Transverse colon (tissue), 4 donors: ENCODE results near the gene VPS8. TPM values are rescaled to one million over a fixed set of nuclear protein-coding genes. Genes with fewer than 3 reads are reported as not detected.

Experiments used
- DNase-seq: peaks from one replicate; pipeline ENCODE4 v3.0.0-alpha.2; 2019
- H3K27ac ChIP-seq, 4 donors: fragments of 200-600 bp; sonication (generic); 2 replicates each; pipeline ENCODE4 v1.5.1; 2016 to 2018; ENCODE audit warnings: inconsistent platforms in 4 of 4
- H3K27me3 ChIP-seq: fragments of 200-600 bp; sonication (generic); 2 replicates; pipeline ENCODE4 v1.5.1; 2017; ENCODE audit warnings: inconsistent platforms
- H3K36me3 ChIP-seq, 4 donors: fragments of 200-600 bp; sonication (generic); 2 replicates each; pipeline ENCODE4 v1.5.1; 2017 to 2019; ENCODE audit warnings: inconsistent platforms in 4 of 4
- H3K4me1 ChIP-seq, 4 donors: fragments of 200-600 bp; sonication (generic); 2 replicates each; pipeline ENCODE4 v1.5.1; 2017 to 2020; ENCODE audit warnings: inconsistent platforms in 4 of 4
- H3K4me3 ChIP-seq, 4 donors: fragments of 200-600 bp; sonication (generic); 1 replicate in 1 of 4; 2 replicates in 3 of 4; pipeline versions ENCODE4 v1.5.1 to v1.6.1; 2017 to 2019; ENCODE audit warnings: inconsistent platforms in 4 of 4
- H3K9me3 ChIP-seq, 2 donors: fragments of 200-600 bp; sonication (generic); 2 replicates each; pipeline ENCODE4 v1.5.1; 2017 to 2019; ENCODE audit warnings: inconsistent platforms in 2 of 2
- EP300 ChIP-seq: sonication (generic); formaldehyde crosslinking; IDR thresholded peaks from one replicate; pipeline ENCODE4 v1.6.1; 2017; ENCODE audit warnings: antibody characterized with exemption, low read depth
- POLR2A ChIP-seq: fragments of 450-650 bp; IDR thresholded peaks from one replicate; pipeline ENCODE4 v1.6.1; 2016; ENCODE audit warnings: antibody characterized with exemption, mild to moderate bottlenecking, moderate library complexity
- POLR2AphosphoS5 ChIP-seq, 3 donors: sonication (generic); formaldehyde crosslinking; IDR thresholded peaks; one replicate each; pipeline ENCODE4 v1.6.1; 2016; ENCODE audit warnings: antibody characterized with exemption in 3 of 3
- WGBS, 2 donors: methylation state at CpG; one replicate each; pipeline ENCODE4 v1.1.5; 2018; ENCODE audit warnings: low coverage in 1 of 2; 5-methylcytosine and 5-hydroxymethylcytosine counted together
- in situ Hi-C, 4 donors: fragments of 200-750 bp; cut with MboI; loops; one replicate each; pipeline versions ENCODE4 v1.15.0 to v1.15.1; 2017; ENCODE audit warnings: low sequenced_read_pairs in 3 of 4, low pct_ligation_motif_present in 1 of 4, low pct_unique_long_range_greater_than_20kb in 1 of 4
- intact Hi-C: fragments of 100-400 bp; cut with DNase I; formaldehyde crosslinking; loops from one replicate; pipeline ENCODE4 v1.15.1; 2023; ENCODE audit warnings: low total_unique reads
- total RNA-seq, 4 donors: library from RNA; depleted of rRNA; stranded (reverse); fragments of >200 nt; gene quantifications; one replicate each; pipeline ENCODE4 v1.1.0, GENCODE V29; 2016
- TF ChIP-seq, protein P1 (sequence below), 5 experiments: fragments of 200-600 bp in 3 of 5; fragments of 450-650 bp in 2 of 5; sonication (generic) in 3 of 5; IDR thresholded peaks; 1 replicate in 2 of 5; 2 replicates in 3 of 5; pipeline ENCODE4 v1.5.1; 2016 to 2017; ENCODE audit warnings: antibody characterized with exemption in 5 of 5, inconsistent platforms in 3 of 5, mild to moderate bottlenecking in 2 of 5, moderate library complexity in 1 of 5

Gene VPS8
- total RNA-seq, 4 donors from 2014 or later: 35.8 to 115 (median 70.3) TPM

- H3K36me3 ChIP-seq: peaks cover 0 to 13% (median 0%) of the 10 kb centered on the region in 4 donors
- H3K9me3 ChIP-seq: no peaks in the 10 kb centered on the region
- intact Hi-C loops: no loop called here
- no peak overlapping the region for H3K4me3 ChIP-seq
- in situ Hi-C loops: no loop called here
- H3K27me3 ChIP-seq: no peaks in the 10 kb centered on the region
- TF ChIP-seq EP300 (no peak), POLR2AphosphoS5 (IDR thresholded peaks at IDR 0.05) (no peak), POLR2A (no peak)
- TF ChIP-seq, protein P1, sequence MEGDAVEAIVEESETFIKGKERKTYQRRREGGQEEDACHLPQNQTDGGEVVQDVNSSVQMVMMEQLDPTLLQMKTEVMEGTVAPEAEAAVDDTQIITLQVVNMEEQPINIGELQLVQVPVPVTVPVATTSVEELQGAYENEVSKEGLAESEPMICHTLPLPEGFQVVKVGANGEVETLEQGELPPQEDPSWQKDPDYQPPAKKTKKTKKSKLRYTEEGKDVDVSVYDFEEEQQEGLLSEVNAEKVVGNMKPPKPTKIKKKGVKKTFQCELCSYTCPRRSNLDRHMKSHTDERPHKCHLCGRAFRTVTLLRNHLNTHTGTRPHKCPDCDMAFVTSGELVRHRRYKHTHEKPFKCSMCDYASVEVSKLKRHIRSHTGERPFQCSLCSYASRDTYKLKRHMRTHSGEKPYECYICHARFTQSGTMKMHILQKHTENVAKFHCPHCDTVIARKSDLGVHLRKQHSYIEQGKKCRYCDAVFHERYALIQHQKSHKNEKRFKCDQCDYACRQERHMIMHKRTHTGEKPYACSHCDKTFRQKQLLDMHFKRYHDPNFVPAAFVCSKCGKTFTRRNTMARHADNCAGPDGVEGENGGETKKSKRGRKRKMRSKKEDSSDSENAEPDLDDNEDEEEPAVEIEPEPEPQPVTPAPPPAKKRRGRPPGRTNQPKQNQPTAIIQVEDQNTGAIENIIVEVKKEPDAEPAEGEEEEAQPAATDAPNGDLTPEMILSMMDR (IDR thresholded peaks at IDR 0.05): no peak
- no peak overlapping the region for H3K27ac ChIP-seq
- no peaks in the 10 kb centered on the region for H3K4me1 ChIP-seq
- no peak for DNase-seq
- 83 to 100% methylated on average over 1 to 2 of the region's 2 CpGs for WGBS, 2 donors
These were observed 129.4 kb downstream of the VPS8 start for GRCh38 chr3:184941408-184941807.

DNA sequence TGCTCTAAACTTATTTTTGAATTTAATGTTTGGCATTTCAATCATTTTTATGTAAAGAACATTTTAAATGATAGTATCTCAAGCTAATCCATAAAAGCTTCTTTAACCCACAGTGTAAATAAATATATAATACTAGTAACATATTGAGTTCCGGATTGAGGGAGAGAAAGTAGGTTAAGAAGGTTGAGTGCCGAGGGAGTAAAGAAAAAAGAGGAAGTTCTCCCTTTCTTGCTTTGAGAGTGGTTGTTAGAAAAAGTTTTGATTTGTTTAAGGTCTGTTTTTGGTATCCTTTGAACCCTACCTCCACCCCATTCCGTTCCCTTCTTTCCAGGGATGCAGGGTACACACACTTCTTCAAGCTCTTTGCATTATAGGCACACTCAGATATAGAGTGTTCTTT lies 130.8 kb downstream of the VPS8 start:
- H3K9me3 ChIP-seq: no peaks in the 10 kb centered on the region
- DNase-seq: no peak
- no peak overlapping the region for H3K4me3 ChIP-seq
- TF ChIP-seq EP300: no peak
- no peak for TF ChIP-seq POLR2A
- TF ChIP-seq, protein P1 (IDR thresholded peaks at IDR 0.05): no peak
- no peak for TF ChIP-seq POLR2AphosphoS5 (IDR thresholded peaks at IDR 0.05)
- no peaks in the 10 kb centered on the region for H3K27me3 ChIP-seq
- in situ Hi-C loops: no loop called here
- intact Hi-C loops: no loop called here
- no peaks in the 10 kb centered on the region for H3K4me1 ChIP-seq
- H3K36me3 ChIP-seq: peaks cover 0 to 13% (median 0%) of the 10 kb centered on the region in 4 donors
- WGBS, 2 donors: 88 to 90% methylated on average over 3 of the region's 3 CpGs
- H3K27ac ChIP-seq: no peak overlapping the region

- in situ Hi-C loops (no loop called here), intact Hi-C loops (no loop called here)
- TF ChIP-seq POLR2A: no peak
- no peak for TF ChIP-seq EP300
- no peak for TF ChIP-seq POLR2AphosphoS5 (IDR thresholded peaks at IDR 0.05)
- TF ChIP-seq, protein P1 (IDR thresholded peaks at IDR 0.05): no peak
- peaks cover 0 to 13% (median 0%) of the 10 kb centered on the region in 4 donors for H3K36me3 ChIP-seq
- no peaks in the 10 kb centered on the region for H3K27me3 ChIP-seq
- no peak for DNase-seq
- no peaks in the 10 kb centered on the region for H3K9me3 ChIP-seq
- no peak overlapping the region for H3K27ac ChIP-seq
- 92 to 94% methylated on average over 2 to 3 of the region's 3 CpGs for WGBS, 2 donors
- H3K4me1 ChIP-seq: no peaks in the 10 kb centered on the region
- H3K4me3 ChIP-seq: no peak overlapping the region
These were observed 132.3 kb downstream of the VPS8 start for GRCh38 chr3:184944241-184944640.

- WGBS, 2 donors: 91 to 100% methylated on average over 3 to 7 of the region's 7 CpGs
- Histone ChIP-seq H3K9me3 (no peaks in the 10 kb centered on the region), H3K4me1 (peaks cover 0 to 5% (median 0%) of the 10 kb centered on the region in 4 donors), H3K27ac (no peak overlapping the region), H3K36me3 (peaks cover 0 to 13% (median 0%) of the 10 kb centered on the region in 4 donors), H3K27me3 (no peaks in the 10 kb centered on the region), H3K4me3 (no peak overlapping the region)
- TF ChIP-seq EP300: no peak
- TF ChIP-seq, protein P1 (IDR thresholded peaks at IDR 0.05): no peak
- no peak for TF ChIP-seq POLR2A
- no peak for TF ChIP-seq POLR2AphosphoS5 (IDR thresholded peaks at IDR 0.05)
- in situ Hi-C loops (no loop called here), intact Hi-C loops (no loop called here)
- no peak for DNase-seq
These were observed 134.1 kb downstream of the VPS8 start for GRCh38 chr3:184945886-184946625.
